CMK (cell line): ENCODE data around the gene NTRK2.

Experiments used
- DNase-seq: peaks from one replicate; pipeline ENCODE4 v3.0.0-alpha.2; 2010; ENCODE audit warnings: low read depth

NTRK2 gene

DNA sequence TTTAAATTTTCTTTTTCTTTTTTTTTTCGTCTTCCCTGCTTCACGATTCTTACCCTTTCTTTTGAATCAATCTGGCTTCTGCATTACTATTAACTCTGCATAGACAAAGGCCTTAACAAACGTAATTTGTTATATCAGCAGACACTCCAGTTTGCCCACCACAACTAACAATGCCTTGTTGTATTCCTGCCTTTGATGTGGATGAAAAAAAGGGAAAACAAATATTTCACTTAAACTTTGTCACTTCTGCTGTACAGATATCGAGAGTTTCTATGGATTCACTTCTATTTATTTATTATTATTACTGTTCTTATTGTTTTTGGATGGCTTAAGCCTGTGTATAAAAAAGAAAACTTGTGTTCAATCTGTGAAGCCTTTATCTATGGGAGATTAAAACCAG lies 352.2 kb downstream of the NTRK2 start:
- DNase-seq = no peak

DNA sequence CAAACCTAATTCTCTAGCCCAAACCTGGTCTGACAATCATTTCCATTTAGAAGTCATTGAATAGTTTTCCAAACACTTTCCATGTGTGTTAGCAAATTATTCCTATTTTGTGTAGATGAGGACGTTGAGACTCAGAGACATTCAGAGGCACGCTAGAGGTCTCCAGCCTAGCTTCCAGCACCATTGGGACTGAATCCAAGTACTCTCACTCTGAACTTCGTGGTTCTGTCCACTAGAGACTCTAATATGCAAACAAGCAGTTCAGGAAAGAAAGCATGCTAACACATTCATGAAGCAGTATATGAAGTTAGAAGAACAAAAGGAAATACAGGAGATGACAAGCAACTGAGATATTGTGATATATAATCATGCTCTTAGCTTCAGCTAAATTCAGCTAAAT lies 354.8 kb downstream of the NTRK2 start:
- no peak for DNase-seq

DNA sequence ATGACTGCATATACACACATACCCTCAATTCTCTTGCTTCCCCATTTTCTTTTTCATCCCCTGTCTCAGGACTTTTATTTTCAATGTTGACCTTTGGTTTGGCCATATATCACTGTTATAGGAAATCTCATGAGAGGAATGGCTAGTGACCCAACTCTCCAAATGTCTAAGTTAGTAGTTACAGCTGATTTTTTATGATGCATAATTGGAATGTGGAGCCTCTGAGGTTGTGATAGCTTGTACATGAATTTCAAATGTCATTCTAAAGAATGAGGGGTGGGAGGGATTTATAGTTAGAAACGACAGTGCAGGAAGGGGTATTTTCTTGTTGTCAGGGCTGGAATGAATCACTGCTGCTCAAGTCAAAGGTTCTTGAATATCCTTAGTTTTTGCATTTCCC lies 356.1 kb downstream of the NTRK2 start:
- no peak for DNase-seq

DNA sequence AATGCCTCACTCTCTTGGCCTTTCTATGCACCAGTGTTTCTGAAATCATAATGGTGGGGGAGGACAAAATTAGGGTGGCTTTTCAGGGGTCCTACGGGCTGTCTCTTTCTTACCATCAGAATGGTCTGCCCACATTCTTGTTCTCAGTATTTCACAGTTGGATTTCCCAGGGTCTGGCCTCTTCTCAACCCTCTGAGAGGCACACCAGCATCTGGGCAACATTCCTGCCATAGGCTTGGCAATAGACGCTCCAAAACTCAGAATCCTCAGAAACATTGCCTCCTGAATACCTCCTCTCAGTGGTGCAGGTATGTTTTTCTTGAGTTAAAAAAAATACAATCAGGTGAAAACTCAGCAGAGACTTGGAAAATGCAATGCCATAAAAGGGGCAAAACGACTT lies 358.3 kb downstream of the NTRK2 start:
- DNase-seq = no peak

DNA sequence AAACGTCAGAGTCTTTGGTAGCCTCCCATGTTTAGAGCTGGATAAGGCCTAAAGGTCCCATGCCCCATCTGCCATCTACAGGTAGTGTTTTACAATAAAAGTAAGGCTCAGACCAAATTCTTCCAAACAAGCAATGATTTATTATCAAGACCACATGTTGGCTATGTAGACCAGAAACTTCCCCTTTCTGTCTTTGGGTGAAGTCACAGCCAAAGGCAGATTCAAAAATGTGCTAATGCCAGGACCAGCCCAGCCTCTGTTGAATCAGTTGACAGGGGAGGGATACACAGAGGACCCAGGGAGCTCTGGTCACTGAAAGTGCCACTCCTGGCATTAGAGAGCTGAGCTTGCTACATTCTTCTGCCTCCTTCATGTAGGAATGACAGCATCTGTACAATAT lies 360.8 kb downstream of the NTRK2 start:
- no peak for DNase-seq

DNA sequence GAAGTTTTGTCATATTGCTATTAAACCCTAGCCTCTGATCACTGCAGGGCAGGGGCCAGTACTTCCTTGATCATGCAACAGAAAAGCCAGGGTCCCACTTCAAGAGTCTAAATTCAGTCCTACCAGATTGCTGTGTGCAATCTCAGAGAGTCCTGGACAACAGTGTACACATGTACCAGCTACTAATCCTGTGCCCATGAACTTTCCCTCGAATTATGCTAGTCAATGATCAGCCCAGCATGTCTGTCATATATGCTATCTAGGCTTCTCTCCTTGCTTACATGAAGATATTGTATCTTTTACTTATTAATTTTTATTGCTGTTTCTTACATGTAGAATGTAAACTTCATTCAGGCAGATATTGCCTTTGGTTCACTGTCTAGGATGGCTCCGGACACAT lies 367.0 kb downstream of the NTRK2 start:
- no peak for DNase-seq

DNA sequence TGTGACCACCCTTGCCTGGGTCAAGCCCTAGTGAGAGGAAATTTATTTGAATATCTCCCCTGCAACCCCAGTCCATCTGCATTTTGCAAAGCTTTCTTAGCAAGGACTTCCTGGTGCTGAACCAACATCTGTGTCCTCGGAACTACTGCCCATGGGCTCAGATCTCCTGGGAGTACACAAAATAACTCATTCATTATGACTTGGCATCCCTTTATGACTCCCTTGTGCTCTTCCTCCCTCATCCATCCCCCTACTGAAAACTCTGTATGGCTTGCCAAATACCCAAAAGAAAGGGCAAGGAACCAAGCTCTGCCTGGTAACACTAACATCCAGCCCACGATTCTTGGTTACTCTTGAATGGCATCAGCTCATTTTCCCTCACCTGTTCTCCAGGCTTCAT lies 368.5 kb downstream of the NTRK2 start:
- DNase-seq = no peak

DNA sequence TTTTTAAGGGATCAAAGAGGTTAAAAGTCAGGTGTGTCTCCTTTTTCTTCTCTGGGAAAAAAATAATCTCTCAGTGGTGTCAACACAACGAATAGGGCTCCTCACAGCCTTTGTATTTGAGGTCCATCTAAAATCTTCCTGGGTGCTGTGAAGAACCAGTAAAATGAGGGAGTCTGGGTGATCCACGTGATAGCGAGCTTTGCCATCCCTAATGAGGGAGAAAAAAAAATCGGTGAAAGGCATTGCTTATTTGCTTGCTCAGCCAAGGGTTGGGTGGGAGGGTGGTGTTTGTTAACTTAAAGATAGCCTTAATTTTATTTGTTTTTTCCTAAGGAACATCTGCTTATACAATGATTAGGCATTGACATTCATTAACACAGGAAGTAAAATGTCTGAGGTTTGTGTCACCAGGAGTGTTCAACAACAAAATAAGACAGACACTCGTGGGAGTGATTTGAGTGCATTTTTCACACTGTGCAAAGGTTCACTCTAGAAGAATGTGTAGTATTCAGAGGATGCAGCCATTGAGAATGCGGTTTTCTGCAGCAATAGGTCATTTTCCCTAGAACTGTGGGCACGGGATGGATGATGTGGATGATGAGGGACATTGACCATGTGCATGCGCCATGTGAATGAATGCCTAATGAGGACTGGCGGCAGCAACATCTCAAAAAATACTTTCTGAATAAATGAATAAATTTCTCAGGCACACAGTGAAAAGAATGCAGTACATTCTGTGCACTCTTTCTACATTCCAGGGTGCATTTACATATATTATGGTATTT lies 369.5 kb downstream of the NTRK2 start:
- DNase-seq = no peak

DNA sequence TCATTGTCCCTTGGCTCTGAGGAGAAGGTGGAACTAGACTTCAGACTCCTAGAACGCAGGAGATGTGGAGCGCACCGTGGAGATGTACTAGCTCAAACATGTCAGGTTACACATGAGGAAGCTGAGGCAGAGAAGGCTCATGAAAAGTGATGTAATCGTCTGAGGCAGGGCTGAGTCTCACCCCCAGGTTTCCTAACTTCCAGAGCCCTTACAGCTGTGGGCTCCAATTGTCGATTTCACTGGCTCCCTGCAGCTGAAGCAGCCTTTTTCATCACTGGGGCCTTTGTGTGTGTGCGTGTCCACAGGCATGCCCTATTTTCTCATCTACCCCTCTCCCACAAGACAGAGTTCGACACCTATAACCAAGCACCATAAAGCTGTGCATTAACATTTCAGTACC lies 370.6 kb downstream of the NTRK2 start:
- DNase-seq = no peak

DNA sequence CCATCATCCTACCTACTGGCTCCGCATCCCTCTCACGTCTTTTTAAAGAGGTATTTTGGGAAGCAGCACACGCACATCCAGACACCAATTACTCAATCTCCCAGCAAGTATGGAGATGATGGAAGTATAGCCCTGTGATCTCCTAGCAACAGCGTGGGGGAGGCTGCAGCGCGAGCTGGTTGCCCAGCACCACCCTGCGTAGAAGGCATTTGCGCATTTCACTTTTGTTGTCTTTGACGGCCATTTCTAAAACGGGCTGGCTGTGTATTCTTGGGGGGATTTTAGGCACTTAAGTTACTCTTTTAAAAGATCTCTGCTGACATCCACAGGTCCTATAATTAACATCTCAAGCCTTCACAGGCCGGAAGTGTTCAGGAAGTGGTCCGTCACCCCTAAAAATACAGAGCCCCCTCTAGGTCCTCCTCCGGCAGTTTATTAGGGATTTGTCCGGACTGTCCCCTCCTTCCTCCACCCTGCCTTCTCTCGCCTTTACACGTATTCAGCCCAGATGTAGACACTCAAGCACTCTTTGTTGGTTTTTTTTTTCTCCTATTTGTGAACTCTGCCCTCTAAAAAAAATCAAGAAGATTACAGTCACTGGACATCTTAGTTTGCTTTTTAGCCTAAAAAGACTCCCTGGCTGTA lies 371.4 kb downstream of the NTRK2 start:
- DNase-seq = no peak

DNA sequence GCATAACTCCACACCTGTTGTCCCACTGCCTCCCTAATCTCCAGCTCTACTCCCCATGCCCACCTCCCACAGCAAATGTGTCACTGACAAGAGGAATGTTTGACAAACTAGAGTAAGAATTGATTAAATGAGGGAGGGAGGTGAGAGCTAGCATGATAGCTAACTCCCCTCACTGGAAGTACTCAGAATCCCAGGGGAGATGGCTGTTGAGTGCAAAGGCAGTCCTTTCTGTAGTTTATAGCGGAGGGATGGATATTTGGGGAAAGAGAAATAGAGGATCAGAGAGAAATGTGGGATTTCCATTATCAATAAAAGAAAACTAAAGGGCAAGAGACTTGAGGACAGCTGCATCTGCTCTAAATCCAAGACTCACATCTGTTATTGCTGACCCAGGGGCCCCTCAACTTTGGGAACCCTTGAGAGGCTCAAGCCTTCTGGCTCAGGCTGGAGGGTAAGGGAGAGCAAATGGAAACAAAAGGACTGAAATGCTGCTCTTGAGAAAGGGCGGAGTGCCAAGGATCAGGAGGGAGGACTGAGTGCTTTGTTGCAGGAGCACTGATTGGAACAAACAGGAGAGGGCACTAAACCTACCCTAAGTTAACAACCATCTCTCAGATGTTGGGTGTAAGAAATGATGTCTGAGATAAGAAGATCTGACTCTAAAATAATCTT lies 372.1 kb downstream of the NTRK2 start:
- DNase-seq = no peak

DNA sequence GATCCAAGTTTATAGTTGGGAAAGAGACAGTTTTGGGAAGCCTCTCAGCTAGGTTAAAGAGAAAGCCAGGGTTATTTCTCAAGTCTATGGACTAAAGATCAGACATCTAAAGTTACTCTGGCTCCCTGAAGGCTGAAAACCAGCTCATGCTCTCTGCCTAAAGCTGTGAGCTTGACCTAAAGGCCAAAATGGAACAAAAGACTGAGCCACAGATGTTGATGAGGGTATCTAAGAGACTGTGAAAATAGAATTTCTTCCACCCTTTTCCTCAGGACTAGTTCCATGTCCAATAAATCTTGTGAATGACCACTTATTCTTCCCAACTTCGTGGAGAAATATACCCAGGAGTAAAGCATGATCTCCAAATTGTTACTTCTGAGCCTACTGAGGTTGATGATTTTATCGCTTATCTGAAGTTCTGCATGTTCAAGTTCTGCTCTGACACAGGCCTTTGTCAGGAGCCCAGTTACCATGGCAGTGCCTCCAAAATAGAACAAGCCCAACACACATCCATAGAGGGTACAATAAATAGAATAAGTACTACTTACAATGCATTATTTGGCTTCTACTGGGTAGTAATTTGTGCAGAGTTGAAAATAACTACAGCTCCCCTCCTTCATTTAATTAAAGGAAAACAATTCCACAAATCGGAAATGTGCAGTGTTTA lies 373.6 kb downstream of the NTRK2 start:
- no peak for DNase-seq

DNA sequence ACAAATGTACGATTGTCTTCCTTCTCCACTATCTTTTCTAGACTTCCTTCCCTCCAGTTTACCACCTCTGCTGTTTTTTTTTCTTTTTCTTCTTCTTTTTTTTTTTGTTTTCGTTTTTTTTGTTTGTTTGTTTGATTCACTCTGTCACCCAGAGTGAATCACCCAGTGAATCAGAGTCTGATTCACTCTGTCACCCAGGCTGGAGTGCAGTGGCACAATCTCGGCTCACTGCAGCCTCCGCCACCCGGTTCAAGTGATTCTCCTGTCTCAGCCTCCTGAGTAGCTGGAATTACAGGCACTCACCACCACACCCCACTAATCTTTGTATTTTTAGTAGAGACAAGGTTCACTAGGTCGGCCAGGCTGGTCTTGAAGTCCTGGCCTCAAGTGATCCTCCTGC lies 375.7 kb downstream of the NTRK2 start:
- DNase-seq = no peak

DNA sequence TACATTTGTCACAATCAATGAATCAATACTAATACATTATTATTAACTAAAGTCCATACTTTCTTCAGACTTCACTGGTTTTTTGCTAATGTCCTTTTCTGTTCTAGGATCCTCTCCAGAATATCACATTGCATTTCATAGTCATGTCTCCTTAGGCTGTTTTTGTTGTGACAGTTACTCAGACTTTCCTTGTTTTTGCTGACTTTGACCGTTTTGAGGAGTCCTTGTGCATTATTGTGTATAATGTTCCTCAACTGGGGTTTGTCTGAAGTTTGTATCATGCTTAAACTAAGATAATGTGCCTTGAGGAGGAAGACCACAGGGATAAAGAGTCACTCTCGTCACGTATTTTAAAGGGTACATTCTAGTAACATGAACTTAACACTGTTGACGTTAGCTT lies 376.9 kb downstream of the NTRK2 start:
- DNase-seq = no peak

DNA sequence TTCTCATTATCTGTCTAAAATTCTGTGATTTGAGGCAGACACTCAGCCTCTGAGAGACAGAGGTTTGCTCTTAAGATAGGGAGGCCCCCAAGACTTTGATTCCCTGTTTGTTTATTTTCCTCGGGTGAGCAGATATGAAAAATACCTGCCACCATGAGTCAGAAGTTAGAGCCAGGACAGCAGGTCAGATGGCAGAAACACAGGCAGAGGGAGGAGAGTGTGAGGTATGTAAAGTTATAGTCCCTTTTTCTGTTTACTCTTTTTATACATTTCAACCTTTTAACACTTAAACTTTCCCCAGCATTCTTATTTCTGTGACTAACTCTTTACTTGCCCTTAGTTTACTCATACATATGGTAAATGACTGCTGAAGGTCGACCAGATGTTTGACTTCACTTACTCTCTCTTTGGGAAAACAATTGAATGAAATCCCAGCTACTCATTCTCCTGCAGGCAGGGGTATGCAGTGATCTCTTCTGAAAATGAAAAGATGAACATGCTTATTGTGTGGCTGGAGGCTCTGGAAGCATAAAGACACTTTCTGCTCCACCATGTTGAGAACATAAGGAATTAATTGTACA lies 383.8 kb downstream of the NTRK2 start:
- no peak for DNase-seq

DNA sequence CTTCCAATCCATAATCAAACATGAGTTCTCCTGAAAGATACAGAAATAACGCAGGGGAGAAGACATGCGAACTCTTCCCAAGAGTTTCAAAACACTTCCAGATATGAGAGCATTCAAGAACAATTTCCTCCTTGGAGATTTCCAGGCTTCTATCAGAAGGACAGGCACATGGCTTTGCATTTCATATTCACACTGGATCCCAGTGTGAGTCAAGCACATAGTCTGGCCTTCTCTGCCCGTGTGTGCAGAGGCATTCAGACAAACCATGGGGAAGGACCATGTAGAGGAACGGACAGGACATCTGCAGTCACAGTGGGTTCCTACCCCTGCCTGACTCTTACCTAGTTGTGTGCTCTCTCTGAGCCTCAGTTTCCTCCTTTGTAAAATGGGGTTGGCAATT lies 384.5 kb downstream of the NTRK2 start:
- DNase-seq = no peak

DNA sequence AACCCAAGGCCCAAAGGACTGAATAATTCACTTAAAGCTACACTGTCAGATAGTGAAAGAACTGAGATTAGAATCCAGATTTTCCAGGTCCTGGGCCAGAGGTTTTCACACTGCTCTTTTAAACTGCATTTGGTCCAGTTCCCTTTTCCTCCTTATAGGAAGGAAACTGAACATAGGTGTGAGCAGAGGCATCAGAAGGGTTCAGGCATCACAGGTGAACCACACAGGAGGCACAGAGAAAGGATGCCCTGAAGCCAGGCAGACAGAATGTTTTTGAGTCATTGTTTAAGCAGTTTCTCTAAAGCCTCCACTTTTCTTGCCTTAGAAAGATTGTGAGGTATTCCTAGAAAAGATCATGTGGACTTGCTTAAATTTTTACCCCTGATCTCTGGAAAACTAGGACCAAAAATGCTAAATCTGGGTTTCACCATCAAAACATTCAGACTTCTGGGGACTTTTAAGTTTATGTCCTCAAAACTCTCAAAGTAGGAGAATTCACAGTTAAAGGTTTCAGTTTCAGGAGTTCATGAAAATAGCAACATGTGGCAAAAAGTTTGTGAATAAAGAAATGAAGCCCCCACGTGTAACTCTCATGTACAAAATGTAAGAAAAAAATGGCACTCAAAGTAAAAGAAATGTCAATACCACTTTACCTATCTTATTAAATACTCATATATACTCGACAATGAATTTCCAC lies 386.1 kb downstream of the NTRK2 start:
- DNase-seq = no peak

DNA sequence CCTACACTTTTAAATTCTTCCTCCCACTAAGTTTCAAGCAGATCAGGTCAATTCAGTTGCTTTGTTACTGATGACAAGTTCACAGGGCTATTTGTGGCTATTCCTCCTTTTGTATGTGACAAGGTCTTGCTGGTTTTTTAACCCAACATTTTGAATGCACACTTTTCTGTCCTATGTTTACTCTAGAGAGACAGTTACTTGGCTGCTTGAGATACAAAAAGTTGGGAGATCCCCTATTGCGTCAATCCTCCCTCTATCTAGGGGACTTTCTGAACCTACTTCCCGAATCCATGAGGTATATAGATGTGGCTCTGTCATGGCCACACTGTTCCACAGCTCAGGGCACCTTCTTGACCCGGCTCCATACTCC lies 386.7 kb downstream of the NTRK2 start:
- DNase-seq = no peak

DNA sequence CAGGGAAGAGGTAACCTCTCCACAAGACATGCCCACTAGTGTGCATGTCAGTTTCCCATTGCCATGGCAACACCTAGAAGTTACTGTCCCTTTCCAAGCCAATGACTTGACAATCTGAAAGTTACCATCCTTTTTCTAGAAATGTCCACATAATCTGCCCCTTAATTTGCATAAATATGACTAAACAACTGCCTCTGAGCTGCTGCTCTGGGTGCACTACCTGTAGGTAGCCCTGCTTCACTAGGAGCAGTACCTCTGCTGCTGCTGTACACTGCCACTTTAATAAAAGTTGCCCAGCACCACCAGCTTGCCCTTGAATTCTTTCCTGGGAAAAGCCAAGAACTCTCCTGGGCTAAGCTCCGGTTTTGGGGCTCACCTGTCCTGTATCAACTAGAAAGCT lies 392.4 kb downstream of the NTRK2 start:
- no peak for DNase-seq

DNA sequence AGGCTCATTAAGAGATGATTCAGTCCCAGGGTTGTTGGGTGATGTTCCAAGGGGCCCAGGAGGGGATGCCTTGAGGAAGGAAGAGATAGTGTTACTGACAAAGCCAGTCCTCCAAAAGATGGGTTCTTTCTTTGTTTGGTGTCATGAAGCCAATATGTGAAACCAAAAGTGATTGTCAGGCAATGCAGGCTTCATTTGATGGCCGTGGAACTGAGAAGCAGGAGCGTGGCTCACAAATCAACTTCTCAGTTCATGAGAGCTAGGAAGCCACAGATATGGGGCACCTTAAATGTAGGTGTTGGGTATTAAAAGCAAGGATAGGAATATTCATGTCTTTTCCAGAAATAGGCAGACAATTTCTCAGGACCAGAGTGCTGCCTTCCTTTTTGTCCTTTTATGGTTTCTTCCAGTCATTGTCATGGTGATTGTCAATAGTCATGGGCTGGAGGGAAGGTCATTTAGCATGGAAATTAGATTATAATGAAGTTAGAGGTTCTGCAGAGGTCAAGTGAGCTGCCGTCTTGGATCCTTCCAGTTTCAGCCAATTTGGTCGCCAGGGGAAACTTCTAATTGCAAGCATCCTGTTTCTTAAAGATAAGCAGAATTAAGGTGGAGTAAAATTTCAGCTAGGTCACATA lies 393.0 kb downstream of the NTRK2 start:
- no peak for DNase-seq

DNA sequence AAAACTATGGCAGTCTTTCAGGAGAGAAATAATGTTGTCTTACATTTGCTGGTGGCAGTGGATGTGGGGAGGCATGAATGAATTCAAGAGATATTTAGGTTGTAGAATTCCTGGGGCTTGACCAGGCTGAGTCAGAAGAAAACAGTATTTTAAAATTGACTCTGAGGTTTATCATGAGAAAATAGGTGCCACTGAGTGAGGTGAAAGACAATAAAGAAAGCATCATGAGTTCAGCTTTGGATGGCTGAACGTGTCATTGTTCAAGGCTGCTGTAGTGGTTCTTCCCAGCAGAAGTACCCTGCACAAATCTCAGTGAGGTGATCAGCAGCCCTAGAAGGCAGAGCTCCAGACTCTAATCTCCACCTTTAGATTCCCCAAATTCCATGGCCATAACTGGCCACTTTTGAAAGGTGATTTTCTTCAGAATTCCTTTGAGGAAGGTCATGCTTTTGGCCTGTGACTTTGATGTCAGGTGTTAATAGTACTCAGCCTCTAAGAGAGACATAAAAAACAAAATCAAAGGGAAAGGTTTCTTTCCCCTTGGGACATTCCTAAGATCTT lies 395.4 kb downstream of the NTRK2 start:
- DNase-seq = no peak
